ENCODE measurements around the gene TSNAX. TPM values are rescaled to one million over a fixed set of nuclear protein-coding genes. Genes with fewer than 3 reads are reported as not detected.

TSNAX gene
- total RNA-seq, 4 donors from 2014 or later: 11.3 to 18.2 (median 14.9) TPM

DNA sequence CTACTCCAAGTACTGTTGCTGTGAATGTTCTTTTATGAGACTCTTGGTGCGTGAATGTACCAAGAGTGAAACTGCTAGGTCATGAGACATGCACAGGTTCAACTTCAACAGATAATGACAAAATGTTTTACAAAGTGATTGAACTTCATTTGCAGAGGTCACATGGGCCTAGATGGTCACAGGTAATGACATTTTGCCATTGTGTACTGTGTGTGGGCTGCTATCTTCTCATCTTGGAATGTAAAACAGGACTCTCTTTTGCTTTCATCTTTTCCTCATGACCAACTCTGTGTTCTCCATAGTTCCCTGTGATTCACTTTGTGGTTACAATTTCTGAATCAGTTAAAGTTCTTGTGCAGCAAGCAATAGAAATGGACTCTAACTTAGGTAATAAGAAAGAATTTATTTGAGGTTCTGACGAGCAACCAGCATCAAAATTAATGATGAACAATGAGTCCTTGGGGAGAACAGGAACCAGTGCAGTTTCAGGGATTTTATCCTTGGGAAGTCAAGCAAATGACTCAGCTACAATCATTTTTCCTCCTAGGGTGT lies 16.2 kb upstream of the TSNAX start:
- H3K4me1 ChIP-seq: no peaks in the 10 kb centered on the region
- no peak overlapping the region for H3K27ac ChIP-seq
- no peaks in the 10 kb centered on the region for H3K36me3 ChIP-seq
- no peak overlapping the region for H3K4me3 ChIP-seq
- H3K9me3 ChIP-seq: no peaks in the 10 kb centered on the region
- H3K27me3 ChIP-seq: no peaks in the 10 kb centered on the region
- DNase-seq: no peak
- TF ChIP-seq POLR2A (IDR thresholded peaks at IDR 0.05): no peak
- TF ChIP-seq, protein P1, sequence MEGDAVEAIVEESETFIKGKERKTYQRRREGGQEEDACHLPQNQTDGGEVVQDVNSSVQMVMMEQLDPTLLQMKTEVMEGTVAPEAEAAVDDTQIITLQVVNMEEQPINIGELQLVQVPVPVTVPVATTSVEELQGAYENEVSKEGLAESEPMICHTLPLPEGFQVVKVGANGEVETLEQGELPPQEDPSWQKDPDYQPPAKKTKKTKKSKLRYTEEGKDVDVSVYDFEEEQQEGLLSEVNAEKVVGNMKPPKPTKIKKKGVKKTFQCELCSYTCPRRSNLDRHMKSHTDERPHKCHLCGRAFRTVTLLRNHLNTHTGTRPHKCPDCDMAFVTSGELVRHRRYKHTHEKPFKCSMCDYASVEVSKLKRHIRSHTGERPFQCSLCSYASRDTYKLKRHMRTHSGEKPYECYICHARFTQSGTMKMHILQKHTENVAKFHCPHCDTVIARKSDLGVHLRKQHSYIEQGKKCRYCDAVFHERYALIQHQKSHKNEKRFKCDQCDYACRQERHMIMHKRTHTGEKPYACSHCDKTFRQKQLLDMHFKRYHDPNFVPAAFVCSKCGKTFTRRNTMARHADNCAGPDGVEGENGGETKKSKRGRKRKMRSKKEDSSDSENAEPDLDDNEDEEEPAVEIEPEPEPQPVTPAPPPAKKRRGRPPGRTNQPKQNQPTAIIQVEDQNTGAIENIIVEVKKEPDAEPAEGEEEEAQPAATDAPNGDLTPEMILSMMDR (IDR thresholded peaks at IDR 0.05): no peak

DNA sequence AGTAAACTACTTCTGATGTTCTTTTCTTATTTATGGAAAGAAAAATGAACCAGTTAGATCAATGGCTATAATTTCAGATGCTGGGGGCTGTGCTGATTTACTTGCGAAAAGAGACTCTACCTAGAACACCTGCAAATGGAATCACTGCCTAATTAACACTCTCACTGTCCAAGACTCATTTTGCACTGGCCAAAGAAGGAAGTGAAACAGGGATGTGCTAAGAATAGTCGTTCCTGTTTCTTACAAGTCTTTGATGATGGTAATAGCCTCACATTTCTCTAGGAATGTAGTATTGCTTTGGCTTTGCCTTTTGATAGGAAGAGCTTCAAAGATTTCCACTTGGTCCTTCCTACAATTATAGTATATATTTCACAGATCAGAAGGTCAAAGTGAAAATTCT lies 12.7 kb upstream of the TSNAX start:
- Histone ChIP-seq H3K4me1 (no peaks in the 10 kb centered on the region), H3K36me3 (no peaks in the 10 kb centered on the region), H3K4me3 (no peak overlapping the region), H3K9me3 (no peaks in the 10 kb centered on the region), H3K27ac (no peak overlapping the region), H3K27me3 (no peaks in the 10 kb centered on the region)
- TF ChIP-seq, protein P1 (IDR thresholded peaks at IDR 0.05): no peak
- TF ChIP-seq POLR2A (IDR thresholded peaks at IDR 0.05): no peak
- no peak for DNase-seq

DNA sequence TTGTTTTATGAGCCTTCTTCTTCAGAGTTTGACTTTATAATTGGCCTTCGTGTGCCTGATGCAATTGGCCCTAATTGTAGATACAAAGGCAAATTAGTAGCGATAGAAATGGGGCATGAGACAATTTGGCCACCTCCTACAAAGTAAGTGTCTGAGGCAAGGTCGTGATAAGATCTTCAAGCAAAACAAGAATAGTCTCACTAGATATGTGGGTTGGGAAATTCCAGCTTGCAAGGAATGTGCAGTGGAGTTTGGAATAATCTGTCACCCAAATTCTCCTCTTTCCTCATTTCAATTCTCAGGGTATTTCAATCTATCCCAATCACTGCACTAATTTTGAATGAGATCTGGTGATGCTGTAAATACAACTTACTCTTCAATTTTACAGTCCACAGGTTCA lies 11.4 kb upstream of the TSNAX start:
- Histone ChIP-seq H3K27ac (no peak overlapping the region), H3K9me3 (no peaks in the 10 kb centered on the region), H3K36me3 (no peaks in the 10 kb centered on the region), H3K4me1 (no peaks in the 10 kb centered on the region), H3K27me3 (no peaks in the 10 kb centered on the region), H3K4me3 (no peak overlapping the region)
- DNase-seq: no peak
- no peak for TF ChIP-seq POLR2A (IDR thresholded peaks at IDR 0.05)
- TF ChIP-seq, protein P1 (IDR thresholded peaks at IDR 0.05): no peak

DNA sequence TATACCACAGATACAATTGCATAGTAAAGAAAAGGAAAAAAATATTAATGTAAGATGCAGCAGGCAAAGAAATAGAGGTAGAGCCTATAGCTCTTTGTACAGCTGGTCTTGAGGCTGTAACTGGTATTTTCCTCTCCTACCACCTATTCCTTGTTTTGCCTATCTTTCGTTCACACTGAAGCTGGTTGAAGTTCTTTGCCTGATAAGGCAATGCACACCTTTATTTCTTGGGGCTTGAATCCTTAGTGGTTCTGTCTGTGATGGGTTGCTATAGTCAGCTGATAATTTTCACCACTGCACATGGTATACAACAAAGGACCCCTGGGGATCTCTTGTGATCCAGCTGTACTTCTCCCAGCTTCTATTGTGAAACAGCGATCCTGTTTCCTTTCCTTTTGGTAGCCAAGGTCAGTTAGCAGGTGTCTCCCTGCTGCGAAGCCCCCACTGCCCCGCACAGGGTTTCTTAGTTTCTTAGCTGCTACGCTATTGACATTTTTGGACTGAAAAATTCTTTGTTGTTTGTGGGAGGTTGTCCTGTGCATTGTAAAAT lies 9.9 kb upstream of the TSNAX start:
- DNase-seq: no peak

DNA sequence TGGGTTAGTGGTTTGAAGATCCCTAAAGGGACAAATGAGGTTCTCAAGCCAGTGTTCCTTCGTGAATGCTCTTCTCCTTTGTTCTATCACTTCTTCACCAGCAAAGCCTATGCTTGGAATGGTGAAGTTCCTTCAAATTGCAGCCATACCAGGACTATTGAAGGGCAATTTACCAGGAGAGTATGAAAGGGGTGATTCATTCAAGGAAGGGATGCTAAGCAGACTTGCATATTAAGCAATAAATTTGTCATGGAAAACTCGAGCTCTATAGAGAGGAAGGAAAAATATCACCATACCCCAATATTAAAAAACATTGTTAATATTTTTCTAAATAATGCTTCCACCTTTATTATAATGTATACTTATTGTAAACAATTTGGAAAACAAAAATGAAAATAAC lies 9.3 kb upstream of the TSNAX start:
- no peak for DNase-seq
- Histone ChIP-seq H3K9me3 (no peaks in the 10 kb centered on the region), H3K36me3 (no peaks in the 10 kb centered on the region), H3K27me3 (no peaks in the 10 kb centered on the region), H3K4me1 (no peaks in the 10 kb centered on the region), H3K4me3 (no peak overlapping the region), H3K27ac (no peak overlapping the region)
- no peak for TF ChIP-seq POLR2A (IDR thresholded peaks at IDR 0.05)
- TF ChIP-seq, protein P1 (IDR thresholded peaks at IDR 0.05): no peak

More for the DNA sequence above, 9.9 kb upstream of the TSNAX start:
- Histone ChIP-seq H3K27me3 (no peaks in the 10 kb centered on the region), H3K4me1 (no peaks in the 10 kb centered on the region), H3K27ac (no peak overlapping the region), H3K9me3 (no peaks in the 10 kb centered on the region), H3K4me3 (no peak overlapping the region), H3K36me3 (no peaks in the 10 kb centered on the region)
- TF ChIP-seq POLR2A (IDR thresholded peaks at IDR 0.05): no peak

DNA sequence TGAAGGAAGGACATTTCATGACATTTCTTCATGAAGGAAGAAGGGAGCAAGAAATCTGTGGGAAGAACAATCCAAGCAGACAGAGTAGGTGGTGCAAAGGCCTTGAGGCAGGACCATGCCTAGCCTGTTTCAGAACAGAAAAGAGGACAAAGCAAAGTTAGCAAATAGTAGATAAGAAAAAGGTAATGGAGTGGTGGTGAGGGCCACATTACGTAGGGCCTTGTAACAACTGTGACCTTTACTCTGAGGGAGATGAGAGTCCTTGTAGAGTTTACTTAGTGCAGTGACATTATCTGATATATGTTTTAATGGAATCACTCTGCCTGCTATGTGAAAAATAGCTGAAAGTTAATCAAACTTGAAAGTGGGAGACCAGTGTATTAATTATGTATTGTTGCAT lies 6.4 kb upstream of the TSNAX start:
- TF ChIP-seq, protein P1 (IDR thresholded peaks at IDR 0.05): no peak
- TF ChIP-seq POLR2A (IDR thresholded peaks at IDR 0.05): no peak
- Histone ChIP-seq H3K4me1 (no peaks in the 10 kb centered on the region), H3K9me3 (no peaks in the 10 kb centered on the region), H3K27me3 (no peaks in the 10 kb centered on the region), H3K4me3 (no peak overlapping the region), H3K27ac (no peak overlapping the region), H3K36me3 (no peaks in the 10 kb centered on the region)
- DNase-seq: no peak

Measured in Peyer's patch (tissue), 4 donors.